HS-27A (cell line): ENCODE data around the gene HOXD10.

Source experiments
- DNase-seq: peaks from one replicate; pipeline ENCODE4 v3.0.0-alpha.2; 2012; ENCODE audit warnings: low read depth, missing footprints

The HOXD10 gene

DNA sequence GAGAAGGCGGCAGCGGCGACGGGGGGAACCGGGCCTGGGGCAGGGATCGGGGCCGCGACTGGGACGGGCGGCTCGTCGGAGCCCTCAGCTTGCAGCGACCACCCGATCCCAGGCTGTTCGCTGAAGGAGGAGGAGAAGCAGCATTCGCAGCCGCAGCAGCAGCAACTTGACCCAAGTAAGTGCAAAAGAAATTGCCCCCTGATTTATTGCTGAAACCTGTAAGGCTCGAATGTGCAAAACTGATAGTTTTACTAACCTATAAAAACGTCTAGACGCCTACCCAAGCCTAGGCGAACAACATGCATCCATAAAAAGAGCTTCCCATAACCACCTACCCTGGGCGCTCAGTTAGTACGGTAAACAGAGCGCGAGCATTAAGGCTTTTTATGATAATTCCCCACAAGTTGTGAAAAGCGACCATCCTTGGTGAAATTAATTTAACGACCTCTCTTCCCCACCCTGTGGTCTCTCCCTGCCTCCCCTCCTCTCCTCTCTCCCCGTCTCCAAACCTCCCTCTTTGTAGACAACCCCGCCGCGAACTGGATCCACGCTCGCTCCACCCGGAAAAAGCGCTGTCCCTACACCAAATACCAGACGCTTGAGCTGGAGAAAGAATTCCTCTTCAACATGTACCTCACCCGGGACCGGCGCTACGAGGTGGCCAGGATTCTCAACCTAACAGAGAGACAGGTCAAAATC, 7.0 kb downstream of the HOXD10 start:
- no peak for DNase-seq

DNA sequence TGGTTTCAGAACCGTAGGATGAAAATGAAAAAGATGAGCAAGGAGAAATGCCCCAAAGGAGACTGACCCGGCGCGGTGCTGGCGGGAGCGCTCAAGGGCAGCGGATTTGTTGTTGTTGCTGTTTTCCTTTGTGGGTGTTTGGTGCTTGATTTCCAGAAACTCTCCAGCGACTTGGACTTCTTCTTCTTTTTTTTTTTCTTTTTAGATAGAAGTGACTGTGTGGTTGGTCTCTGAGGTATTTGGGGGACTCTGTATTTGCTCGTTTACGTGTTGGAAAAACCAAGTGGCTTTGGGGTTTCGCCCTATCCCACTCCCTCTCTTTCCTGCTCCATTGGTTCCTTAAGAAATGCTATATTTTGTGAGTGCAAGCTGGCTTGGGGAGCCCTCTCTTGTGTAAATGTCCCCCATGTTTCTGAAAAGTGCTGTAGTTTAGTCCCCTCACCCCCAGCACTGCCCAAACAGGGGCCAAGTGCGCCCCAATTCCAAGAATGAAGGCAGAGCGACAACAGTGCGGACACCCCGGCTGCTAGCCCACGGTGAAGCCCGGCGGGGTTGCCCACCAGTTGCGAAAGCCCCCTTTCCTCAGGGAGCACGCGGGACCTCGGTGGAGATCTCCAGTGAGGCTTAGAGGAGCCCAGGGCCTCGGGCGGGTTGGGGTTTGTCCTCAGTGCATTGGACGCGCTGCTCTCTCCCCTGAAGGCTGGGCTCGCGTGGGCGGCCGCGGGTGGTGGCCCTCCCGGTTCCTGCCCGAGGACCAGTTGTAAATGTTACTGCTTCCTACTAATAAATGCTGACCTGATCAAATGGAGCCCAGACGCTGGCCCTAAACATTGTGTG, 7.8 kb downstream of the HOXD10 start:
- no peak for DNase-seq

GRCh38 chr2:176124947-176125771, 8.6 kb downstream of the HOXD10 start:
- no peak for DNase-seq

DNA sequence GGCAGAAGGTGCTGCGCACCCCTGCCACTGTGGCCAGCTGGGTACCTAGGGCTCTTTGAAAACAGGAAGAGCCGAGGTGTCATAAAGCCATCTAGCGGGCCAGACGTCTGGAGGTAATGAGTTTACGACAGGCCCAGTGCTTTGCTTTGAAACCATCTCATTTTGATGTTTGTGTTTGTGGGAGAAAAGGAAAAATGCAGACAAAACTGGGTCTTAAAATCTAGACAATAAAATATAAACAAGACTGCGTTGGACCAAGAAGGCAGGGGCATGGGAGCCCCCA, 9.1 kb downstream of the HOXD10 start:
- DNase-seq: no peak

DNA sequence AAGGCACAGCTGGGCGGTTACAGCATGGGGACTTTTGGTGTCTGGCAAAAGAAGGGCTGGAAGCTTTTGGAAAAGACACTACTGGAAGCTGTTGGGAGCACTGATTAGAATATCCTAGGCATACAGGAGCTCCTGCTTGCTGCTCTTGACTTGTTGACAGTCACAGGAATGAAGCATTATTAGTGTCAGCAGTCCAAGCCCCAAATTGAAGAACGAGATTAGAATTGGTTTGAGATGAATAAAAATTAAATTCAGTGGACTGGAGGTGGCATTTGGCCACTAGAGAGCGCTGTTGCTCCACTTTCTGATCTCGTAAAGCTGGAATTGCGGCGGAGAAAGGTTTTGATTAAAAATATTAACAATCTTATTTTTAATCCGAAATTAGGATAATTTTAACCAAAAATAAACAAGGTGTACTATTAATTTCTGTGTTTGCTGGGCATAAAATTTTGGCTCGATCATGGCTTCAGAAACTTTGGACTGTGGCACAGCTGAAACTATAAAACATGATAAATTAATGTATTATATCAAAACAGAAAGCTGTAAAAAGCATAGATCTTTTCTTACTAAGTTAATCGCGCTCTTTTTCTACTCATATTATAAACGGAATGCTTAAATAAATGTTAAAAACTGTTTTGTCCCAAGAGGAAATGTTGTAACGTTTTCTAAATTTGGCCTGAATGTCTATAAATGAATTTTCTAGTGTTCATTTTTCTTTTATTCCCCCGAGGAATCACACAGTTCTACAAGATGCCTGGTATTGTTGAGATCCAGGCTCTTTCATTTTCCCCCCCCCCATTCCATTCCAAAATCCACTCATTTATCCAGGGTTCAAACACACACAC, 10.6 kb downstream of the HOXD10 start:
- DNase-seq: no peak

- no peak for DNase-seq
Observed at GRCh38 chr2:176127774-176128072, 11.1 kb downstream of the HOXD10 start.

- DNase-seq: no peak
Observed at GRCh38 chr2:176128172-176128981, 11.8 kb downstream of the HOXD10 start.

GRCh38 chr2:176128982-176129796, 12.6 kb downstream of the HOXD10 start, which contains the start of gene HOXD8:
TSS of gene HOXD8 (plus strand) at chr2:176129705. CDS start at chr2:176130367, 662 bp downstream.
- no peak for DNase-seq

DNA sequence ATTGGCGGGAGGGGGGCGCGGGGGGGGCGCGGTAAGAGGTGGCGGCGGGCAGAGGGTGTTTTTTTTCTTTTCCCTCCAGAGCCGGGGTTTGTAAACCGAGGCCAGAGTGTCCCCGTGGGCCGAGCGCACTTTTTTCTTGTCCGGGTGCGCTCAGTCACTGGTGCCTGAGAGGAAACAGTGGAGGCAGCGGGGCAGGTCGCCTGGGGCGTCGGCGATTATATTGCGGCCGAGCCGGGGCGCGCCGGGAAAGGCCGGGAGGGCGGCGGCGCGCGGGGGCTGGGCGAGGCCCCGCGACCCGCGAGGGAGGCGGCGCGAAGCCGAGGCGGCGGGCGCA, 13.2 kb downstream of the HOXD10 start:
- DNase-seq: no peak

- no peak for DNase-seq
Observed at GRCh38 chr2:176130147-176130956, 13.8 kb downstream of the HOXD10 start.

- no peak for DNase-seq
Observed at GRCh38 chr2:176130957-176131847, 14.6 kb downstream of the HOXD10 start.

- DNase-seq: no peak
Observed at GRCh38 chr2:176131848-176132158, 15.2 kb downstream of the HOXD10 start.

DNA sequence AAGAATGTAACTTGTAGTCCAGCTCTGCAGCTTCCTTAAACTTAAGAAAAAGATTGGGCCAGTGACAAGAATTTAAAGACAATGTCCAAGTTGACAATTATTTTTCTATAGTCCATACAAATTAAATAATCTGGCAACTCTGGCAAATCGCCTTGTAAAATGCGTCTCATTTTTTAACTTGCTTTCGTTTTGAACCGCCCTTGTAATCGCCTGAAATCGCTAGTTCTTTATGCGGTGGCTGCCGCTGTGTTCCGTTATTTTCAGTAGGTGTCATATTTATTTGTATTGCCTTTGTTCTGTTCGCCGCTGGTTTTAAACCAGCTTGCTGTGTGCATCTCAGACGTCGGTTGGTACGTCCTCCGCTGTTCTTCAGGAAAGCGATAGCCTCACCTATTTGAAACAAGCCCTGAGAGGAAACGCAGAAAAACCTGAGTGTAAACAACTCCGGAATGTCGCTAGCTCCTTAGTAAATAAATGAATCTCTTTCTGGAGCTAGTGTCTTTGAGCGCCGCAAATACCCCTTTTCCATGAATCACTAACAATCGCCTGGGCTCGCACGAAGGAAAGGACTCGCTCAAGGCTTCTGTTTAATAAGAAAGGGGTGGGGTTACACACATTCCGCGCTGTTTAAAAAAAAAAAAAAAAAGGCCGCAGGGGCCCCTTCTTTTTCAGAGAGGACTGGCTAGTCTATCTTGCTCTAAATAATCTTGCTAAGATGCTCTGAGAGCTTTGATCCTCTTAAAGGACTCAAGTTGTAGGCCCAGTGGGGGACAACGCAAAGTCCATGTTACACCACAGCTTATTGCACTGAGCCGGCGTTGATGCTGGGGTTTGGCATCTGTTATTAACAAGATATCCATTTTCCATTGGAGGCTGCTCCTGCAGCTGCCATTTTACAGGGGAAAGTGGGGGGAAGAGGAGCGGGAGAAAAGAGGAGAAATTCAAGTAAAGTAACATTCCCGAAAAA, 15.9 kb downstream of the HOXD10 start:
- no peak for DNase-seq

GRCh38 chr2:176133389-176133788, 16.8 kb downstream of the HOXD10 start:
- no peak for DNase-seq

- DNase-seq: no peak
Observed at GRCh38 chr2:176134035-176134434, 17.5 kb downstream of the HOXD10 start.

- DNase-seq: no peak
Observed at GRCh38 chr2:176135035-176135440, 18.5 kb downstream of the HOXD10 start.
